Mononuclear cell (primary cell): ENCODE measurements around the gene FRS3. TPM values are rescaled to one million over a fixed set of nuclear protein-coding genes. Genes with fewer than 3 reads are reported as not detected.

ENCODE experiments used
- H3K27me3 ChIP-seq: 2 replicates; pipeline ENCODE4 v1.6.0; 2011; ENCODE audit warnings: low read length, control low read depth; ENCODE audit not compliant: insufficient read depth
- H3K4me1 ChIP-seq: 2 replicates; pipeline ENCODE4 v1.5.1; 2011; ENCODE audit warnings: mild to moderate bottlenecking, low read length, control low read depth; ENCODE audit not compliant: insufficient read depth
- H3K4me3 ChIP-seq: 2 replicates; pipeline ENCODE4 v1.5.1; 2011; ENCODE audit warnings: mild to moderate bottlenecking, low read length, moderate library complexity
- H3K9me3 ChIP-seq: 2 replicates; pipeline ENCODE4 v1.5.1; 2011; ENCODE audit warnings: low read depth, mild to moderate bottlenecking, control low read depth, low read length
- total RNA-seq: library from RNA; depleted of rRNA; stranded (reverse); fragments of >200 nt; gene quantifications from one replicate; pipeline ENCODE4 v1.2.3, GENCODE V29; 2012

FRS3 gene
- total RNA-seq, 1 donor: 2.1 TPM

DNA sequence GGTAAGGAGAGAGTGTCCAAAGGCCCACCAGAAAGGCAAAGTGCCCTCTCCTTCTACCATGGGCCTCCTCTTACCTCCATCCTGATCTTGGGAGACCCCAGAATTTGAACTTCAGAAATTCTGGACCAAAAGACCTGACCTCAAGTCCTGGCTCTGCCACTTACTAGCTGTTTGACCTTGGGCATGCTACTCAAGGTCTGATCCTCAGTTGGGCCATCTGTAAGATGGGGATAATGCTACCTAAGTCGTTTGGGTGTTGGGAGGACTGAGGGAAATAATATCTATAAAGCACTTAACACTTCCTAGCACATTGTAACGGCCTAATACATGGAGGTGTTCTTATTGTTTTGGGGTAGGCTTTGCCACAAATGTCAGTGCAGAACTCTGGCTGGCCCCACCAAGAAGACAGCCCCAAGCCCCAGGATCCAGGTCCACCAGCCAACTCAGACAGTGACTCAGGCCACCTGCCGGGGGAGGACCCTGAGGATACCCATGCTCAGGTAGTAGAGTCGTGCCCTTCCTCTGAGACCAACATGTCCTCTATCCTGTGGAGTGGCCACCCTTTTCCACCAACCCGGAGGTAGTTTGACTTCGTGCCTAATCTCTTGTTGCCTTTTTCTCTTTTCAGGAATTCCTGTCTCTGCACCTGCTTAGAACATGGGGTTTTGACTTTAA is 3.5 kb upstream of the FRS3 start:
- H3K4me3 ChIP-seq: no peak overlapping the region
- no peaks in the 10 kb centered on the region for H3K9me3 ChIP-seq
- no peaks in the 10 kb centered on the region for H3K27me3 ChIP-seq
- peaks cover 50% of the 10 kb centered on the region for H3K4me1 ChIP-seq

DNA sequence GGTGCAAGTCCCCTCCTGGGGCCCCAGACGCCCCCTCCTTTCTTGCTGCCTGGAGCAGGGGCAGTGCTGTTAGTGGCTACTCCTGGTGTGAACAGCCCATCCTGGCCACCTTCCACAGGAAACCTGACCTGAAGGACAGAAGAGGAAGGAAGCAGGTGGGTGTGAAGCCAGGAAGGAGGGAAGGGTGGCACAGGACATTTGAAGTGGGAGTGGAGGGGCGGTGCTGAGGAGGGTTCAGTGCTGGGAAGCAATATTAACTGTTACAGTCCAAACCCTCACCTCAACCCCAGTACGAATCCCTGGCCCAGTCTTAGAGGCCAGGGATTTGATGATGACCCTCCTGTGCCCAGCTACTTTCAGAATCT is 1.6 kb upstream of the FRS3 start:
- no peak overlapping the region for H3K4me3 ChIP-seq
- no peaks in the 10 kb centered on the region for H3K9me3 ChIP-seq
- peaks cover 69% of the 10 kb centered on the region for H3K4me1 ChIP-seq
- no peaks in the 10 kb centered on the region for H3K27me3 ChIP-seq

DNA sequence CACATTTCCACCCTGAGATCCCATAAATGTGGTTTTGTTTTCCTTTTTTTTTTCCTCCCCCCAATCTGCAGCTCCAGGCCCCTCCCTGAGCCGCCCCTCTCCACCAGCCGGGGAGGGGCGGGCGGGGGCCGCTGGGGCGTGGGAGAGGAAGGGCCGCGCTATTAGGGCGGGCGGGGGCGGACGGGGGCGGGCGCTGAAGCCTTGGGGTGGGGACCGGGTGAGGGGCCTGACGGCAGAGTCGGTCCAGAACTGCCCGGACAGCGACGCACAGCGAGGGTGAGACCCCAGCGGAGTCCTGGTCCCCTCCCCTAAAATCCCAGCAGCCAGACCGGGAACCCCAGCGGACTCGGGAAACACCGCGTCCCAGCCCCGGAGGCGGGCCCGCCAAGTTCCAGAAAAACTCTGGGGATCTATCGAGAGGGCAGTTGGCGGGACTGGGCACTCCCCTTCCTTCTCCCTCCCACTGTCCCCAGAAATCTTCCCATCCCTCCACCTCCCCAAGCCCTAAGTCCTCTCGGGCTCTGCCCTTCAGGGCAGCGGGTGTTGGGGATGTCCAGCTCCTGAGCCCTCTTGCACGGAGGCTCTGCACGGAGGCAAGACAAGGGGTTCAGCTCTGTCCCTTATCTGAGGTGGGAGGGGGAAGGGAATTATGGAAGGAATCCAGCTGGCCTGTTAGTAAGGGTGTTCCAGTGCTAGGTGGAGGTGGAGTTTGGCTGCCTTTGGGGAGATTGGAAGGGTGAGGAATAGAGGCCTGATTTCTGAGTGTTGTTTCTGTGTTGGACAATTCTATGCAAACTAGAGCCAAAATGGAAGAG is 1.1 kb upstream of the FRS3 start, which contains the start of gene PRICKLE4:
Gene PRICKLE4 (plus strand): TSS at position 232 of the 815 bp plus-strand sequence. CDS start 2,692 bp downstream, outside the sequence.
- Histone ChIP-seq H3K9me3 (no peaks in the 10 kb centered on the region), H3K4me1 (peaks cover 69% of the 10 kb centered on the region), H3K4me3 (peak within 1 kb of the TSS; percentile 50), H3K27me3 (no peaks in the 10 kb centered on the region)

DNA sequence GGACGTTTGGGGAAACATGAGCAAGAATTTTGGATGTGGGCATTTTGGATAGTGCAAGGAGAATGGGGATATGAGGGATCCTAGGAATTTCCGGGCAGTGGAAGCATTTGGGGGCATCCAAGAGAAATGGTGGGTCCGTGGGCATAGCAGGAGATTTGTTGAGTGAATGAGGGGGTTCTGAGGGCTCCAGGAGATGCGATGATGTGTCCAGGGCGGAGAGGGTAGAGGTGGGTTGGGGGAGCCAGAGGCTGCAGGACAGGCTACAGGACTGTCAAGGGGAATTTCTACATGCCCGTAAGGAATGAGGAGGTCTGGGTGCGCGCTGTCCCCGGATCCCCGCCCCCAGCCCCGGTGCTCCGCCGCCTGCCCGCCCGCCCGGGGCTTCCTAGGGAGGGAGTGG is 364 bp downstream of the FRS3 start:
- Histone ChIP-seq H3K27me3 (no peaks in the 10 kb centered on the region), H3K4me3 (peak overlapping the region; percentile 50), H3K4me1 (peaks cover 54% of the 10 kb centered on the region), H3K9me3 (no peaks in the 10 kb centered on the region)

DNA sequence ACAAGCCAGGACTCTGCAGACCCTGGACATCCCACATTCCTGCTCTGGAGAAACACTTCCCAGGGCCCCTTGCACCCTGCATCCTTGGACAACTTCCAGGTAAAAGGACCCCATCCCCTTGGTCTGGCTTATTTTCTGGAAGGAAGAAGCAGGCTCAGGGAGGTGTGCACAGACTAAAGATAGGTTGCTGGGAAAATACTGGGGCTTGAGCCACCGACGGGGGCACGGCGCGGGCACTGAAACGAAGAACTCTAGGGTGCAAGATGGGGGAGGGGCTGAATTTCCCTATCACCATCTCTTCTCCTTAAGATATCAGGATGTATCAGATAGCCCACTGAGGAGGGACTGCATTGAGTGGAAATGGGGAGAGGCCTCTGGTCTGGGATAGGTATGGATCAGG is 805 bp downstream of the FRS3 start:
- H3K4me1 ChIP-seq: peaks cover 50% of the 10 kb centered on the region
- no peaks in the 10 kb centered on the region for H3K9me3 ChIP-seq
- H3K27me3 ChIP-seq: no peaks in the 10 kb centered on the region
- H3K4me3 ChIP-seq: no peak overlapping the region

DNA sequence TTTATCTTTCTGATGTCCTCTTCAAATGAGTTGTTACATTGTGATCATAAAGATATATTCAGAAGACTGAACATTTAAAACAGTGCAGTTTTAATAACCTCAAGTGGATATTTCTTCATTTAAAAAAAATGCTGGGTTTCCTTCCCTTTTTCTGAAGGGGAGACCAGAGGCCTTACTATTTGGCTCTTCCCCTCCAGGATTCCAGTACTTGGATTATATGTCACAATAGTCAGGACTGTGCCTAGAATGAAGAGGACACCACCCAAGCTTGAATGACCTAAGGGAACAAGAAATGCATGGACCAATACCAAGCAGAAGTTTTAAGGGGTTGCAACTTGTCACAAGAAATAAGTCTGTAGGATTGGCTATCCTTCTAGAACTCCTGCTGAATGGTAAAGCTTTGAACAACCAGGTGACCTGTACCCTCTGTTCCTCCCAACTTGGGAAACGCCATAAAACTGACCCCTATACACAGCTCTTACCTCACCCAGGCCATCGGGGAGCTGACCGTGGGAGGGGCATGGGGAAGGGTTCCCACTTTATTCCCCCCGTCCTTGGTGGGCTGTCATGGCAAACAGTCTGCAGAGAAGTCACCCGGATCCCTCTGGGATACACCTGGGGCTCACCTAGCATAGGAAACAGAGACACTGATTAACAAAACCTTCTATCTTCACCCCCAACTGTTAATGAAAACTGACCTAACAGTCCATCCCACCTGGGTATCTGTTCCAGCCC is 2.0 kb downstream of the FRS3 start:
- H3K4me1 ChIP-seq: peaks cover 47% of the 10 kb centered on the region
- no peaks in the 10 kb centered on the region for H3K27me3 ChIP-seq
- H3K9me3 ChIP-seq: no peaks in the 10 kb centered on the region
- H3K4me3 ChIP-seq: no peak overlapping the region

DNA sequence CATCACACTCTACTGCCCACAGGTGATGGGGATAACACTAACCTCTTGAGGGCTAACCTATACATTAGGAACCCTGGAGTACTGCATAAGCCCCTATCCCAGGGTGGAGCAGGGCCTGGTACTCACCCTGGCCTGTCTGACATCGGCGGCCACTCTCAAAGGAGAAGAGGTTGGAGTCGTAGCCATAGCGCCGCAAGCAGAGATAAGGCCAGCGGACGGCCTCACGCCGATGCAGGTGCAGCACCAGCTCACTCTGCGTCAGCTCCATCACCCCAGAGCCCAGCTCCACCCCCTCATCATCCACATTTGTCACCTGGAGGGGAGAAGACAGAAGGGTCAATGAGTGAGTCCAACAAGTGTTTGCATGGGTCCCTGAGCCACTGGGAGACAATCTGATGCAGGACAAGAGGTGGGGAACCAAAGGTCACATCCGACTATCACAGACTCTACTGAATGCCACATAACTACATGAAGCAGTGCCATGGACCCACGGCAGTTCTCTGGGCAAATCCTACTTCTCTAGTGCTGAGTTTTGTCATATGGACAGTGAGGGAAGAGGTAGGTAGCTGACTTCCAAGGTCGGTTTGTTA is 4.3 kb downstream of the FRS3 start:
- Histone ChIP-seq H3K9me3 (no peaks in the 10 kb centered on the region), H3K4me3 (no peak overlapping the region), H3K27me3 (no peaks in the 10 kb centered on the region), H3K4me1 (peaks cover 37% of the 10 kb centered on the region)

DNA sequence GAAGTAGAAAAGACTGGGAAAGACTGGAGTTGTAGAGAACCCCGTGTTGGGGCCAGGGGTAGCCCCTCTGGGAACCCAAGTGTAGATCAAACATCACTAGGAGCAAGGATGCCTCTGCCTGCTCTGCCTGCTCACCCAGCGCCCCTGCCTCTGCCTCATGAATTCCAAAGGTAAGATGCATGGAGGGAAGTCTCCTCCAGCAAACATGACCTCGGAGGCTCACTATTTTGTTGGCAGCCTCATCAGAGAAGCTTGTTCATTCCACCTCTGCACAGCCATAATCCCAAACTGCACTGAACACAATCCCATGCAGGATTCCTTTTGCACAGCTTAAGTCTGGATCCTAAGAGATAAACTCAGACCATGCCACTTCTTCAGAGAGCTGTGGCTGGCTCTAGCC is 4.9 kb downstream of the FRS3 start:
- no peaks in the 10 kb centered on the region for H3K9me3 ChIP-seq
- no peaks in the 10 kb centered on the region for H3K27me3 ChIP-seq
- H3K4me3 ChIP-seq: no peak overlapping the region
- peaks cover 37% of the 10 kb centered on the region for H3K4me1 ChIP-seq

DNA sequence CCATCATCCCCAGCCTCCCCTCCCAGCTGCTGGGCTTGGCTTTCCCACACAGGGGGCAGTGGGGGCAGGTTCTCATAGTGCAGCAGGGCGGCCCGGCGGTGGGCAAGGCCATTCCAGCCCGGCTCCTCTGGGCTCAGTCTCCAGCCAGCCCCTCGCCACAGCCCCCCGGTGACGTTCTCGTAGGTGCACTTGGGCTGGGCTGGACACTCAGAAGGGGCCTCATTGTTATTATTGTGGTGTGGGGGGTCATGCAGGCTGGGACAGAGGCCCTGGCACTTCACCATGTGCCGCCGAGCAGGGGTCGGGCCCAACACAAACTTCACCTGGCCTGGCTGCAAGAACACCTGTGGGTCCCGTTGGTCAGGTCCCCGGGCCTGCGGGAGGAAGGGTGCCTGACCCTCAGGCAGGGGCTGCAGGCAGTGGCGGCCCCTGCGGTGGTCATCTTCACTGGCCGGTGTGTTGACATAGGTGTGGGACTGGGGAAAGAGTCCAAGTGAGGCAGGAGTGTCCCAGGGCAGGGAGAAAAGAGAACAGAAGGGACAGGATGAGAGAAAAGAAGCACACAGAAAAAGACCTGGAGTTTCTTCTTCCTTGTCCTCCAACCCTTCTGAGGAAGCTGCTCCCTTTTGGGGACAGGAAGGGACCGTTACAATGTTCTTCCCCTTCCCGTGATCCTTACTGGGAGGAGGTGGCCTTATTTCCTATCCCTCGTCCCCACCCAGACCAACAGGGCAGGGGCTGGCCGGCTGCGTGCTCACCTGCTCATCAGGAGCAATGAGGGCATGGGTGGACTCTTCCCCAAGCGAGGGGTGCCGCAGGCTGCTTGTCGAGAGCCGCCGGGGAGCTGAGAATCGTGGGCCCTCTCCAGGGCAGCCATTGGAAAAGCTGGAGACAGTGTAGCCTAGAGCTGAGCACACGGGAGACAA is 8.4 kb downstream of the FRS3 start:
- peaks cover 6% of the 10 kb centered on the region for H3K4me1 ChIP-seq
- no peaks in the 10 kb centered on the region for H3K9me3 ChIP-seq
- no peaks in the 10 kb centered on the region for H3K27me3 ChIP-seq
- H3K4me3 ChIP-seq: no peak overlapping the region

DNA sequence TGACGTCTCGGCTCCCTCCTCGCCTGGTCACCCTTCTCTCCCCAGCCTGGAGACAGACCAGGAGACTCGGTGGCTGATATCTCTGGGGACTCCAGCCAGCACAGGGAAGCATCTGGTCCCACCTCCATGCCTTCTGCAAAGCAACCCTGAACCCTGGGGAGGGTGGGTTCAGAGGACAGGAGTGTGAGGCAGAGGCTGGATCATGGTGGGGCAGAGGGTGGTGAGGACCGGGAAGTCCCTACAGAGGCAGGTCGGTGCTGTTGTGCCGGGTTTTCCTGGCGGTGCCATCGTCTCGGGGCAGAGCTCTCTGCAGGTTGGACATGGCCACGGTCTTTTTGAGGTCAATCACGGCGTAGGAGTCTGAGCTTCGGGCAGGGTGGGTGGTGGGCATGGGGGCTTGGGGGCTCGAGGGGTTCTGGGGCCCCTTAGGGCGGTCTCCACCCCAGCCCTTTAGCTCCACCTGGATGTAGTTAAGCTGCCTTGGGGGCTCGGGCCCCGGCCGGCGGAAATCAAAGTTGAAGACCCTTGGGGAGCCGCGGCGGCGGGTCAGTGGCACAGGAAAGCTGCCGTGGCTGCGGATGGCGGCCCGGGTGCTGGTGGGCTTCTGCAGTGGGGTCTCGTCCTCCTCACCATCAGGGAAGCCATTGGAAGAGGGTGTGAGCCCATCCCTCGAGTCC is 9.2 kb downstream of the FRS3 start:
- H3K27me3 ChIP-seq: no peaks in the 10 kb centered on the region
- H3K4me1 ChIP-seq: no peaks in the 10 kb centered on the region
- H3K9me3 ChIP-seq: no peaks in the 10 kb centered on the region
- no peak overlapping the region for H3K4me3 ChIP-seq

DNA sequence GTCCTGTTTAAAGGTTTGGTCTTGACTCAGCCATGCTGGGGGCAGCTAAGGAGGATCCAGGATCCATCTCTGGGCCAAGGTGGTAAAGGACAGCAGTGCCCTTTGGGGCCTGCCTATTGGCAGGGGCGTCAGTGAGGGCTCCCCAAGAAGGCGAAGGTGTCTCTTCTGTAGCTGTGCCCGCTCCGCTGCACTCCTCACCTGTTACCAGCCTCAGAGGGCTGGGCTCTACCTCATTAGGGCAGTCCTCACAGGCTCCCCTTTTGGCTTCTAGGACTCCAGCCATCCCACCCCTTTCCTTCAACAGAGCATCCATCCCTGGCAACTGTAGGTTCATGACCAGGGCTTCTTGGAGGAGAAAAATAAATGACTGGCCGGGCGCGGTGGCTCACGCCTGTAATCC is 10.3 kb downstream of the FRS3 start:
- H3K27me3 ChIP-seq: no peaks in the 10 kb centered on the region
- no peaks in the 10 kb centered on the region for H3K4me1 ChIP-seq
- H3K9me3 ChIP-seq: no peaks in the 10 kb centered on the region
- no peak overlapping the region for H3K4me3 ChIP-seq

DNA sequence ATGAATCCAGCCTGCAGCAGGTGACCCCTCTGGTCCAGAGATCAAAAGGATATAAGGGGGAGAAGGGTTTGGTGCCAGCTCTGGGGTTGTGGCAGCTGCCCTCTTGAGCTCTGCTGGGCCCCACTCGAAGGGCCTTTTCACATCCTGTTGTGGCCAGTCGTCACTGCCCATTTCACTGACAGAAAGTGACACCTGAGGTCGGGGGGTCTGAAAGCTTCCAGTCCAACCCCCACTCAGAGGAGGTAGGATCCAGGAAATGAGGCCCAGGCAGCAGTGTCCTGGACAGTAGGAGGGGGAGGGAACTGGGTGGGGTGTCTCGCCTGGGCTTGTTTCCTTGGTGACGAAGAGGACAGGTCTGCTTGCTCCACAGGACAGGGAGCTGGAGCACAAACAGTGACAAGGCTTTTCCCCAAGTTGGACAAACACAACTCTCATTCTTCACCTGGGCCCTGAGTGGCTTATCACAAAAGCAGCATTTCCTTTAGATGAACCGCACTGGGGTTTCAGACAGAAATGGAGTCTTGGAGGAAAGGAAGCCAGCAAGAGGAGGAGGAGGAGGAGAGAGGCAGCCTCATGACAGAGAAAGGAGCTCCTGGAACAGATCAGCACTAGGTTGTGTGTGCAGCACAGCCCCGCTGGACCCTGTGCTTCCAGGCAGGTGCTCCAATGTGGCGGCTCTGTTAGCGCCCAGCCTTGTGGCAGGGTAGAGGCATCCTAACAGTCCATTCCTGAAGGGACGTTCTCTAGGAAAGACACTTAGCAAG is 11.0 kb downstream of the FRS3 start:
- Histone ChIP-seq H3K4me1 (no peaks in the 10 kb centered on the region), H3K9me3 (no peaks in the 10 kb centered on the region), H3K4me3 (no peak overlapping the region), H3K27me3 (no peaks in the 10 kb centered on the region)

DNA sequence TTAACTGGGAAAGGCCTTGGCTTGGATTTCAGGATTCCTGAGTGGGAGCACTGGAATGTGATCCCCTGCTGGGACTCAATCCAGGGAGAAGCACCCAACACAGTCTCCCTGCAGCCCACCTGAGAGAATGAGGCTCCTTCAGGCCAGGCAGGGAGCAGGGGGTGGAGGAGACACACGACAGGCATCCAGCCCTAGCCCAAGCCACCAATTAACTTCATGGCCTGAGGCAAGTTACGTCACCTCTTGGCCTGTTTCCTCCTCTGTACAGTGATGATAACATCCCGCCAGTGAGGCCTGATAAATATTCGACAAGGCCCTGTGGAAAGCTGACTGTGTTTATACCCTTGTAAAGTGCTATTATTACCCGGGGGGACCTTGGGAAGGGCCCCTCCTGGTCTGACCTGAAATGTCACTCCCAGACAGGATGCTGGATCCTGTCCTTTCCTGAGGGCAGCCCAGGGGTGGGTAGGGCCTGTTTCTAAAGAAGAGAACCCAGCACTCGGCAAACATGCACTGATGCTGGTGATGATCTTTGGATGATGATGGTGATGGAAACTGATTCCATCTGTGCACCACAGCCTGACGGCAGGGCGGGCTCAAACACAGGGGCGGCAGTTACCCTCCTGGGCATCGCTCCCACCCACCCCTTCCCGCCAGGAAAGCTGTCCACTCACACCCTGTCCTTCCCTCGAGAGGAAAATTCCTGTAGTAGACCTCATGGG is 12.4 kb downstream of the FRS3 start:
- Histone ChIP-seq H3K4me3 (no peak overlapping the region), H3K27me3 (no peaks in the 10 kb centered on the region), H3K9me3 (no peaks in the 10 kb centered on the region), H3K4me1 (no peaks in the 10 kb centered on the region)
